HG02885 (cell line): Measurements from ENCODE around the gene WBP2NL.

Experiments
- ATAC-seq: cut with Tn5 transposase; IDR thresholded peaks from one replicate; pipeline ENCODE4 v1.9.1; 2021; ENCODE audit warnings: mild to moderate bottlenecking; ENCODE audit not compliant: unreplicated experiment, poor library complexity

Gene WBP2NL

DNA sequence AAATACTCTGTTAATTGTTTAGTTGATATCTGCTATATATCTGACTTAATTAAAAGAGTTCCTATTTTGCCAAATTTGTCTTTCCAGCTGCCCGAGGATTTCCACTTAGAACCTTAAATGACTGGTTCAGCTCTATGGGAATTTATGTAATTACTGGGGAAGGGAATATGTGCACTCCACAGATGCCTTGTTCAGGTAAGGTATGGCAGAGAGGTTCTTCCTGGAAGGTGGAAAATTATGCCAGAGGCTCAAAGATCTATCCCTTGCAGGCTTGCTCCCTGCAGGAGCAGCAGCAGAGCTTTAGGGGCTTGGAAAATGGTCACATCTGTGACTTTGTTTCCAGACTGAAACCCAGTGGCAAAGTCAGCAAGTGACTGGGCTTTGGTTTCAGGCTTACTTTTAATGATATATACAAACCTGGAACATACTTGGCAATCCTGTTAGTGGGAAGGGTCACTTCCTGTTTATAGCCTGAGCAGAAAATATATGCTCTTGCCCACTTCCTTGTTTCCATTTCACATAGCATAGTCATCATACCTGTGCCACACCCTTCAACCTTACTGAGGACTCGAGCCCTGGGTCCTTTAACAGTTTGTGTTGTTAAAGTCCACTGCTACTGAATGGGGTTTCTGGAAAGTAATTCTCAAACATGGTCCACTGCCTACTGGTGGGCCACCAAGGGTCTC, 23.7 kb downstream of the WBP2NL start:
- ATAC-seq: no peak

DNA sequence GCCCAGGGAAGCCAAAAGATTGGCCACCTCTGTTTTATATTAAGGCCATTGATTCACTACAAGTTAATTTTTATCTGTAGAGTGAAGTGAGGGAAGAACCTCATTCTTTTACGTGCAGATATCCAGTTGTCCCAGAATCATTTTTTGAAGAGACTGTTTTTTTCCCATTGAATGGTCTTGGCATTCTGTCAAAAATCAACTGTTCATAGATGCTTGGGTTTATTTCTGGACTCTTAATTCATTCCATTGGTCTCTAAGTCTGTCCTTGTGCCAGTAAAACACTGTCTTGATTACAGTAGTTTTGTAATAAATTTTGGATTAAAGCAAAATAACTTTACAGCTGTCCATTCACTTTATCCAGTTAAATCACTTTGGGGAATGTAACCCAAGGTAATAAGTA, 26.8 kb downstream of the WBP2NL start:
- no peak for ATAC-seq

DNA sequence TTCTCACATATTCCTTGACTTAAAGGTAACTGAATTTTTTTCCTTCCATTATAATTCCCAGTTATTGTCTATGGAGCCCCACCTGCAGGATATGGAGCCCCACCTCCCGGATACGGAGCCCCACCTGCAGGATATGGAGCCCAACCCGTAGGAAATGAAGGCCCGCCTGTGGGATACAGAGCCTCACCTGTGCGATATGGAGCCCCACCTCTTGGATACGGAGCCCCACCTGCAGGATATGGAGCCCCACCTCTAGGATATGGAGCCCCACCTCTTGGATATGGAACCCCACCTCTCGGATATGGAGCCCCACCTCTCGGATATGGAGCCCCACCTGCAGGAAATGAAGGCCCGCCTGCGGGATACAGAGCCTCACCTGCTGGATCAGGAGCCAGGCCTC, 28.1 kb downstream of the WBP2NL start:
- ATAC-seq: no peak

DNA sequence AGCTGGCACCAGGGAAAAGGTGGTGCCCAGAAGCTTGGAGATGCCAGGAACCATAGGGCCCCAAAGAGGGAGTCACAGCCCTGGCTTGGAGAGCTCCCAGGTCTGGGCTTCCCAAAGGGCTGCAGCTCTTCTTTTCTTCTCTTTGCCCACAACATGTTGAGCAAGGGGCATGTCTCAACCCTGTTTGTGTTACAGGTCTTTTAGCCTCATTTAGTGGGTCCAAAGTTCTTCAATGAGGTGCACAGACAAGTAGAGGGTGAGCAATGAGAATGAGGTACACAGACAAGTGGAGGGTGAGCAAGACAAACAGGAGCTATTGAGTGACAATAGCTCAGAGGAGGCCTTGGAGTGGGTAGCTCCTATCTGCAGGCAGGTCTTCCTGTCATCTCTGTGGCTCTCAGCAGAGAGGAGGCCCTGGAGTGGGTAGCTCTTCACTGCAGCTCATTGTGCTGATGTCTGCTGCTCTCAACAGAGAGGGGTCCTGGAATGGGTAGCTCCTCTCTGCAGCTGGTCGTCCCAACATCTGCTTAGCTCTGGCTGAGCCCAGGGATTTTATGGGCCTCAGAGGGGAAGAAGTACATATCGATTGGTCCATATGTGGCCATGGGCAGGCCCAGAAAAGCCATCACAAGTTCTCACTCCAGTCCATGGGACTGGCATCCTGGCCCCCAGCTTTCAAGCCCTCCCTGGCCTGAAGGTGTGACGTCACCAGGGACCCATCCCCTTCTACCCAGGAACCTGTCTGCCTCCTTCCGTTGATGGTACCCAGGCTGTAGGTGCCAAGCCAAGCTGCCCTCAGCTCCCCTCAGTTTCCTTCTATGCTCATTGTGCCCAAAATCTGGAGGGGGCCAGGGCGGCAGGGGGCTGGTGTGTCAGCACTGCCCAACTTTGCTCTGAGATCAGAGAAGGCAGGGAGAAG, 34.9 kb downstream of the WBP2NL start:
- no peak for ATAC-seq

DNA sequence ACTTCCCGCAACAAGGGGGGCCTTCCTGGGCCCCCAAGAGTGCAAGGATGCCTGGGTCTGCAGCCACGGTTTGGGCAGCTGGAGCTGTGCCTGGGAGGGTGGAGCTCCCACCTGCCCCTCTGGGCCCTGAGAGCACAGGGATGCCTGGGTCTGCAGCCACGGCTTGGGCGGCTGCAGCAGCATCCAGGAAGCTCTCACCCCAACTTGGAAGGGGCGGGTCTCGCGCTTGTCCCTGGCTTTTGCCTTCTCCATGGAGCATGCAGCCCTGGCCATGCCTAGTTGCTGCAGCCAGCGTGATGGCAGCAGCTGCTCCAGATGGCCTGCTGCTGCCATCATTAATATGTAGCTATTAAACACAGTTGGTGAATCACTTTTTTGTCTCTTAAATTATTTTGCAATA, 36.7 kb downstream of the WBP2NL start:
- no peak for ATAC-seq

DNA sequence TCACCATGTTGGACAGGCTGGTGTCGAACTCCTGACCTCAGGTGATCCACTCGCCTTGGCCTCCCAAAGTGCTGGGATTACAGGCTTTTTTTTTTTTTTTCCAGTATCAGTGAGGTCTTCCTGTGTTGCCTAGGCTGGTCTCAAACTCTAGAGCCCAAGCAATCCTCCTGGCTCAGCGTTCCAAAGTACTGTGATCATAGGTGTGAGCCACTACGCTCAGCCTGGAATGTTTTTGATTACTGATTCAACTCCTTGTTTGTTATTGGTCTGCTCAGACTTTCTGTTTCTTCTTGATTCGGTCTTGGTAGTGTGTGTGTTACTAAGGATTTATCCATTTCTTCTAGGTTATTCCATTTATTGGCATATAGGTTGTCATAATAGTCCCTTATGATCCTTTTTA, 40.7 kb downstream of the WBP2NL start:
- no peak for ATAC-seq

DNA sequence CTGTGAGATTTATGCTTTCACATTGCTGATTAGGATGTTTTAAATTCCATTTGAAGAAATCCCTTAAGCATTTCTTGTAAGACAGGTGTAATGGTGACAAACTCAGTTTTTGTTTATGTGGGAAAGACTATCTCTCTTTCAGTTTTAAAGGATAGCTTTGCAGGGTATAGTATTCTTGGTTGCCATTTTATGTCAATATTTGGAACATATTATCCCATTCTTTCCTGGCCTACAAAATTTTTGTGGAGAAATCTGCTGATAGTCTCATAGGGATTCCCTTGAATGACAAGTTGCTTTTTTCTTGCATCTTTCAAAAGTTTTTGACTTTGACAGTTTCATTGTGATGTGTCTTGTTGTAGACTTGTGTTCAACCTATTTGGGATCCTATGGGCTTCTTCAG, 43.2 kb downstream of the WBP2NL start:
- ATAC-seq: no peak

DNA sequence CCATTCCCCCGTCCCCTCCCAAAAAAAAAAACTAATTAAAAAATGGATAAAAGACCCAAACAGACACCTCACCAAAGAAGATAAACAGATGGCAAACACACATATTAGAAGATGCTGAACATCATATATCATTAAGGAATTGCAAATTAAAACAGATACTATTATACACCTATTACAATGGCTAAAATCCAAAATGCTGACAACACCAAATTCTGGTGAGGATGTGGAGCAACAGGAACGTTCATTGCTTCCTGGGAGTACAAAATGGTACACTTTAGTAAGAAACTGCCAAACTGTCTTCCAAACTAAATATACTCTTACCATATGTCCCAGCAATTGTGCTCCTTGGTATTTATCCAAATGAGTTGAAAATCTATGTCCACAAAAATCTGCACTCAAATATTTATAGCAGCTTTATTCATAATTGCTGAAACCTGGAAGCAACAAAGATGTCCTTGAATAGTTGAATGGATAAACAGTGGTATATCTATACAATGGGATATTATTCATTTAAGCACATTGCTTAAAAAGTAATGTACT, 52.1 kb downstream of the WBP2NL start:
- ATAC-seq: no peak

DNA sequence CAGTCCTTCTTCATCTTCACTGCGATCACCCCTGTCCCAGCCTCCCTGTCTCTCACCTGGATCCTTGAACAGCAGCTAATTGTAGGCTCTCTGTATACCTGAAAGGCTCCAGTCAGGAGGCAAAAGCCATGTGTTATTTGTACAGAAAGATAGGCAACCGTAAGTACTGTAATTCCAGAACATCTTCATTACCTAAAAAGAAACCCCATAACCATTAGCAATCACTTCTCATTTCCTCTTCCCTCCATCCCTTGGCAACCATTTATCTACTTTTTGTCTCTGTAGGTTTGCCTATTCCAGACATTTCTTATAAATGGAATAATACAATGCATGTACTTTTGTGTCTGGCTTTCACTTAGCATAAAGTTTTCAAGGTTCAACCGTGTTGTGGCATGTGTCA, 54.2 kb downstream of the WBP2NL start:
- no peak for ATAC-seq

DNA sequence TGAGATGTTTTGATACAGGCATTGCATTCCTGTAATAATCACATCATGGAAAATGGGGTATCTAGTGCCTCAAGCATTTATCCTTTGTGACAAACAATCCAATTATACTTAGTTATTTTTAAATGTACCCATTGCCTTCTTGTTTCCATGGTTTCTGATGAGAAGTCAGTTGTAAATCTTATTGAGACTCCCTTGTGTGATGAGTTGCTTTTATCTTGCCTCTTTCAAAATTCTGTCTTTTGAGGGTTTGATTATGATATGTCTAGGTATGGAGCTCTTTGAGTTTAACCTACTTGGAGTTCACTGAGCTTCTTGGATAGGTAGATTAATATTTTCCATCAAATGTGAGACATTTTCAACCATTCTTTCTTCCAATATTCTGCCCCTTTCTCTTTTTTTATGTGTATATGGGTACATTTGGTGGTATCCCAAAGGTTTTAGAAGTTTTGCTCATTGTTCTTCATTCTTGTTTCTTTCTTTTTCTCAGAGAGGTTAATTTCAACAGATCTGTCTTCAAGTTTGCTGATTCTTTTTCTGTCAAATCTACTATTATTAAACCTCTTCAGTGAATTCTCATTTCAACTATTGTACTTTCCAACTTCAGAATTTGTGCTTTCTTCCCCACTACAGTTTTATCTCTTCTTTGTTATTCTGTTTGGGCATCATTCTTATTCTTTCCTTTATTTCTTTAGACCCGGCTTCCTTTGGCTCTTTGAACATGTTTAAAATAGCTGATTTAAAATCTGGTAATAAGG, 58.3 kb downstream of the WBP2NL start:
- no peak for ATAC-seq

DNA sequence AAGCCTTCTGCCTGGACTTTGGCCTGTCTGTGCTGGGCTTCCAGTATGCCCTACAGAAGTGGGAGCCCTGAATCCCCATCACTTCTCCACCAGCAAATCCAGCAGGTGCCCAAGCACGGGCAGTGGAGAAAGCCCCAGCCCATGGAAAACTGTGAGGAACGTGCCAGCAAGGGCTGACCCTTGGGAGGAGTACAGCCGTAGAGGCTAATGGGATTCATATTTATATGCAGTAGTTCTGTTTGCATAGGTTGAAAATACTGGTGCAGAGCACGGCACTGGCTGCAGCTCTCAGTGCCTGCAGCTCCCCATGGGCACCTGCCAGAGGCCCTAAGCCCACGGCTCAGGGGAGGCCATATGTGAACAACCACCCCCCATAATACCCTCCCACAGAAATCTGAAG, 61.9 kb downstream of the WBP2NL start:
- no peak for ATAC-seq

DNA sequence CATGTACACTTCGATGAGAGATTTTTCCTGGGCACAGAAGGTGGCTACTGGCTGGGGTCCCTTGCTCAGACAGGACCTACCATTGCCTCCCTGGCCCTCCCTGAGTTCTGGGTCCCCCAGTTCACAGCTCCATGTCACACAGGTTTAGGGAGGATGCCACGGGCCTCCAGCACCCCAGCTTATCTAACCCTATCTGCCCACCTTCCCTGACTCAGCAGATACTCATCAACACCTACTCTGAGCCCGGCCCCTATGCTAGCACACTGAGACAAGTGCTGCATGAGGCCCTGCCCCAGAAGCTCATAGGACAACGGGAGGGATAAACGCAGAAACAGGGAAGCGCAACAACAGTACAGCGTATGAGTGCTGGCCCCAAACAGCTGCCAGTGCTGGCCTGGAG, 62.5 kb downstream of the WBP2NL start:
- ATAC-seq: no peak

DNA sequence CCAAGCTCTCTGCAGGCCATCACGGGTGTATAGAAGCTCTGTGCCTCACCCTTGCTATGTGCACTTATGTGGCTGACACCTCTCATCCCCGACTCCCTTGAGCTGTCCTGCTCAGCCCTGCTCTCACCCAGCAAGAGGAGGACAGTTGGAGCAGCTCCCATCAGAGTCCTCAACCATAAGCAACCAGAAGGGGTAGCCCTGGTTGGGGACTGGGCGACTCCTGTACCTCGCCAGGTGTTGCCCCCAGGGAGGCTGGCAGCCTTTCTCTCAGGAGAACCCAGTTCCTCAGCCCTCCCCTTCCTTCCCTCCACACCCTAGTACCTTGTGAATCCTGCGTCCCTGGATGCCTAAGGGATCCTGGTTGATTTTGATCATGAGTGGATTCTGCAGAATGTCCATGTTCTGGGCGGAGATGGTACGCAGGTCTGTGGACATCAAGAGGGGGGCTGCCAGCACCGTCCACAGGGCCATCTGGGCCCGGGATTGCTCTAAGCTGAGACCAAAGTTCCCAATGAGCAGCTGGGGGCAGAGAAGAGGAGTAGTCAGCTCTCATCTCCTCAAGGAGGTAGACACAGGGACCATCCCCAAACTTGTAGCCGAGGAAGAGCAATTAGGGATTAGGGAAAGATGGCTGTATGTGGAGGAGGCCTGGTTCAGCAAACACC, 64.0 kb downstream of the WBP2NL start:
- no peak for ATAC-seq

DNA sequence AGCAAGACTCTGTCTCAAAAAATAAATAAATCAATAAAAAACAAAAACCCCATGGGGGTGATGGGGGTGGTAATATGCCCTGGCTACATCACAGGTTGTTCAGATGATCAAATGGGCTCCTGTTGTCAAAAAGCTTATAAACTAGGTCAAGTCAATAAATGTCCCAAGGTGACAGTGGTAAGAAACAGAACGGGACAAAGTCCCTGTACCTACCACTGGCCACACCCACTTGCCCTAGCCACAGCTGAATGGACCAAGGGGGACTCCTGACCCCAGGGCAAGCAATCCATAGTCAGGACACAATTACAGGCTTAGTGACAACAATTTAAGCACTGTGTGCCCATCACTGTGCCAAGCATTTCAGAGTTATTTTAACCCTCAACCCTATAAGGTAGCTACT, 66.0 kb downstream of the WBP2NL start:
- ATAC-seq: no peak

DNA sequence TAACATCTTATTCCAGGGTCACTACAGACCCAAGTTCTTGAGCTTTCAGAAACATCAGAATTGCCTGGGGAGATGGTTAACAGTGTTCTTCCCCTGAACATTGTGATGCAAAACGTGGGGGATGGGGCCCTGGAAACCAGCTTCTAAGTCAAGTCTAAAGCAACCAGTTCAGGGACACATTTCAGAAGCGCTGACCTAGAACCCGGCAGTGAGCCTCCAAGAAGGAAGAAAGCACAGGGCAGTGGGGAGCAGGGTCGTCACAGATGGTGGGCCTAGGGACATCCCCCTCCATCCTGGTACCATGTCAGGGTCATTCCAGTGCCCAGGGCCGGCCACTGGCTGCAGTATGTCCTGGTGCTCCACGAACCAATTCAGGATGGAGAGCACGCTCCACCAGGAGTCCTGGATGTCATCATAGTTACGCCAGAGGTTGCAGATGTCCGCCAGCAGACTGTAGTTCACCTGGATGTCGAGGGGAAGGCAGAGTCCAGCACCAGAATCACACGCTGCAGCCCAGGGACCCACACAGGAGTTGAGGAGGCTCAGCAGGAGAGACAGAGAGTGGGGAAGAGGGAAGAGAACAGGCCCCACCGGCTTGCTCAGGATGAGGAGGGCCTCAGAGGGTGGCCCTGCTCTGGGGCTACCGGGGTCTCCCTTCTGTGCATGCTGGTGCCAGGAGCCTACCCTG, 67.0 kb downstream of the WBP2NL start:
- ATAC-seq: no peak

DNA sequence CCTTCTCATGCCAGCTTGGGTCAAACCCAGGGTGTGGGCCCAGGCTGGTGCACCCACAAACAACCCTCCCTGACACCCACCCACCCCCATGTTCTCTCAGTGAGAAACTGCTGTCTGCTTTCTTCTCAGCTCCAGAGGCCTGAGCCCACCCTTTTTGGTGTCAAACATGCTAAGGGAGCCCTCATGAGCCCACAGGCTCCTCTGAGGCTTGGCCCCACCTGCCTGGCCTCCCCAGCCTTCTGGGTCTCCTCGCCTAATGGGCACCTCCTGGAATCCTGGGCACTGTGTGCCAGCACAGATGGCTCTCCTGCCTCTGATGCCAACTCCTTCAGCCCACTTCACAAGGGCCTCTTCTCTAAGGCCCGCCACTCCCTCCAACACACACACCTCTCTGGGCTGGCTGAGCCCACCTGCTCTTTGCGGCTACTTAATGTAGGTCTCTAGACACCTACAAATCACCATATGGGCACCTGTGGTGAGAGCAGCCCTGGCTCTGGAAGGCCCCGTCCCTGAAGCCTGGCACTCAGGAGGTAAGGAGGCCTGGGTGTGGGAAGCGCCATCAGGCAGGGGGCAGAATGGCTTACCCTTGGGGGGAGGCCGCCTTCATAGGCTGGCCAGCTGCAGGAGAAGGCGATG, 67.7 kb downstream of the WBP2NL start:
- no peak for ATAC-seq

DNA sequence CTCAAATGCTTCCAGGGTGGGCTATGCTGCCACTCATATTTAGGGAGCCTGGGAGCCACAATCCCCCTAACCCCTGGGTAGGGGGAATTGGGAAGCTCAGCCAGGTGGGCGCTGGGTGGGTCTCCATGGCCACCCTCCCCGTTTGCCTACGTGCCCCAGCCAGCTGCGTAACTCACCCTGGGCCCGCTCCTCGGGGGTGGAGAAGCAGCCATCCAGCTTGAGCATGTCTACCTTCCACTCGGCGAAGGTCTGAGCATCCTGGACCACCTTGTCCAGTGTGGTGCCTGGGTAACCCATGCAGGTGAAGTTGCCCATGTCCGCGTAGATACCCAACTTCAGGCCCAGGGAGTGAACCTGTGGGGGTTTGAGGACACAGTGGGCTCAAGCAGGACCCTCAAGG, 68.3 kb downstream of the WBP2NL start:
- no peak for ATAC-seq

DNA sequence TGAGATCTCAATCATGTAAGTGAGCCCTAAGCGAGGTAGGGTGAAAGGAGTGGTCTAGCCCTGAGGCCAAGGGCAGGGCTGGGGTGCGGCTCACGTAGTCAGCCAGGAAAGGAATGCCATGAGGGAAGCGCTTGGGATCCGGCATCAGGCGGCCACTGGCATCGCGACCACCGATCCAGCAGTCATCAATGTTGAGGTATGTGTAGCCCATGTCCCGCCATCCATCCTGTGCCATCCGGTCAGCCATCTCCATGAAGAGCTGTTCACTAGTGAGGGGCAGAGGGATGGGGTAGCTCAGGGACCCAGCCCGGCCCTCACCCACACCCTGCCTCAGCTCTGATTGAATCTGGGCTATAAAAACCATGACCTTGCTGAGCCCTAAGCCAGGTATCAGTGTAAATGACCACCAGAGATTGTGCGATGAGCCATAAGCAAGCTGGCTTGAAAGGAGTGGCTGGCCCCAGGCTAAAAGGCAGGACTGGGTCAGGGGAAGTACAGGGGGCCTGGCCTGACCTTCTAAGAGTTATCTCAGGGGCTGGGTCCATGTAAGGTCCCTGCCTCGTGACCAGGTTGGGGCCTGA, 69.2 kb downstream of the WBP2NL start:
- no peak for ATAC-seq

DNA sequence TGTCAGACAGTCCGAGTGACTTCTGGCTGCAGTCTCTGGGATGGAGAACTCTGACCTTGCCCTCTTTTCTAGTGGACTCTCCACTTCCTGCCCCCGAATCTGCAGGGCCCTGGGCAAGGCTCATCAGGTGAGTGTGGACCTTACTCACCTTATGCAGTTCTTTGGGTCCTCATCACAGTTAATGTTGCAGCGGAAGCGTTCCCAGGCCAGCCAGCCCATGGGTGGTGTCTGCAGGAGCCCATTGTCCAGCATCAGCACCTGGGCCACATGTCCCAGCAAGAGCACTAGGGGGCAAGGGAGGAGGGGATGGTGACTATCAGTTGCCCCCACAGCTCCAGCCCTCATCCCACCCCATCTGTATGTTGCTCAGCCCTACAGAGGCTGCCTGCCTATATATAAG, 69.7 kb downstream of the WBP2NL start:
- no peak for ATAC-seq
